Adrenal gland (tissue), 5 donors: Measurements from ENCODE around the gene ZNF277.
"Not testable (repeated sequence)": the region's sequence is repeated elsewhere in the genome, so short reads cannot be mapped to it uniquely, and the experiment has no call there.

ENCODE experiments used
- CTCF ChIP-seq, 6 experiments: fragments of 450-650 bp in 4 of 6; fragments of 200-600 bp in 2 of 6; sonication (generic) in 1 of 6; IDR thresholded peaks; 1 replicate in 5 of 6; 2 replicates in 1 of 6; pipeline versions ENCODE4 v1.5.1 to v1.8.0; 2016 to 2021; ENCODE audit warnings: antibody characterized with exemption in 6 of 6, mild to moderate bottlenecking in 2 of 6, moderate library complexity in 1 of 6
- POLR2A ChIP-seq, 2 donors: fragments of 450-650 bp; IDR thresholded peaks; one replicate each; pipeline ENCODE4 v1.6.1; 2017; ENCODE audit warnings: antibody characterized with exemption in 2 of 2, mild to moderate bottlenecking in 2 of 2, moderate library complexity in 1 of 2
- donor health status: DM: no; HTN: no; CAD: no.

DNA sequence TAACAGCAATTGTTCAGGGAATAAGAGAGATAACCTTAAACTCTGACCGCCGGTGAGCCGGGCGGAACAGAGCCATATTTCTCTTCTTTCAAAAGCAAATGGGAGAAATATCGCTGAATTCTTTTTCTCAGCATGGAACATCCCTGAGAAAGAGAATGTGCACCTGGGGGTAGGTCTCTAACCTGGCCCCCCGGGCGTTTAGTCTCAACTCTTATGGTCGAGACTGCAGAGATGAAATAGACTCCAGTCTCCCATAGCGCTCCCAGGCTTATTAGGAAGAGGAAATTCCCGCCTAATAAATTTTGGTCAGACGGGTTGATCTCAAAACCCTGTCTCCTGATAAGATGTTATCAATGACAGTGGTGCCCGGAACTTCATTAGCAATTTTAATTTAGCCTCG, 43.5 kb downstream of the ZNF277 start:
- not testable (repeated sequence) for TF ChIP-seq CTCF, POLR2A (IDR thresholded peaks at IDR 0.05)
